ENCODE measurements around the gene KRT2.

Gene KRT2

GRCh38 chr12:52615208-52615868 is 36.7 kb downstream of the KRT2 start:
- DNase-seq (ENCODE audit: low spot score) = peak; percentile 43

GRCh38 chr12:52614381-52615207 is 37.4 kb downstream of the KRT2 start:
- DNase-seq (ENCODE audit: low spot score) = no peak

GRCh38 chr12:52613384-52614030 is 38.5 kb downstream of the KRT2 start:
- no peak for DNase-seq (ENCODE audit: low spot score)

GRCh38 chr12:52612431-52613383 is 39.3 kb downstream of the KRT2 start:
- no peak for DNase-seq (ENCODE audit: low spot score)

GRCh38 chr12:52611080-52611468 is 40.9 kb downstream of the KRT2 start:
- DNase-seq (ENCODE audit: low spot score) = no peak

- DNase-seq (ENCODE audit: low spot score) = no peak
Observed at GRCh38 chr12:52608826-52609630, 43.0 kb downstream of the KRT2 start.

GRCh38 chr12:52608161-52608560 is 43.9 kb downstream of the KRT2 start:
- DNase-seq (ENCODE audit: low spot score) = no peak

- DNase-seq (ENCODE audit: low spot score) = no peak
Observed at GRCh38 chr12:52607314-52607713, 44.7 kb downstream of the KRT2 start.

- no peak for DNase-seq (ENCODE audit: low spot score)
Observed at GRCh38 chr12:52606581-52607218, 45.3 kb downstream of the KRT2 start.

GRCh38 chr12:52606096-52606495 is 45.9 kb downstream of the KRT2 start:
- no peak for DNase-seq (ENCODE audit: low spot score)

- DNase-seq (ENCODE audit: low spot score) = no peak
Observed at GRCh38 chr12:52605542-52605941, 46.5 kb downstream of the KRT2 start.

- no peak for DNase-seq (ENCODE audit: low spot score)
Observed at GRCh38 chr12:52604859-52605258, 47.2 kb downstream of the KRT2 start.

GRCh38 chr12:52603314-52603713 is 48.7 kb downstream of the KRT2 start:
- no peak for DNase-seq (ENCODE audit: low spot score)

GRCh38 chr12:52602552-52602951 is 49.5 kb downstream of the KRT2 start:
- DNase-seq (ENCODE audit: low spot score) = no peak

- no peak for DNase-seq (ENCODE audit: low spot score)
Observed at GRCh38 chr12:52601671-52602070, 50.3 kb downstream of the KRT2 start.

GRCh38 chr12:52600941-52601481 is 51.0 kb downstream of the KRT2 start, which contains the start of gene KRT72:
Gene KRT72 (minus strand): TSS chr12:52601463. CDS start chr12:52601452, 11 bp downstream.
- no peak for DNase-seq (ENCODE audit: low spot score)

GRCh38 chr12:52600475-52600874 is 51.5 kb downstream of the KRT2 start:
- no peak for DNase-seq (ENCODE audit: low spot score)

- DNase-seq (ENCODE audit: low spot score) = no peak
Observed at GRCh38 chr12:52600071-52600470, 51.9 kb downstream of the KRT2 start.

- DNase-seq (ENCODE audit: low spot score) = no peak
Observed at GRCh38 chr12:52598966-52599365, 53.0 kb downstream of the KRT2 start.
